ENCODE data around the gene SUCLG2.

GRCh38 chr3:67437789-67438188 lies 216.6 kb downstream of the SUCLG2 start:
- no peak for TF ChIP-seq POLR2A (IDR thresholded peaks at IDR 0.05)
- no peak for TF ChIP-seq CTCF (IDR thresholded peaks at IDR 0.05)
- no peak for TF ChIP-seq EP300 (IDR thresholded peaks at IDR 0.05)
- TF ChIP-seq POLR2AphosphoS5 (IDR thresholded peaks at IDR 0.05) = no peak
